ENCODE measurements around the gene PCIF1. TPM values are rescaled to one million over a fixed set of nuclear protein-coding genes. Genes with fewer than 3 reads are reported as not detected.
"Not testable (repeated sequence)": the region's sequence is repeated elsewhere in the genome, so short reads cannot be mapped to it uniquely, and the experiment has no call there.

The PCIF1 gene
- total RNA-seq, 1 donor from 2014 or later: 13.5 TPM

- no peak for DNase-seq
Observed at GRCh38 chr20:45967551-45968080, 33.1 kb downstream of the PCIF1 start.

GRCh38 chr20:45968081-45968671, 33.7 kb downstream of the PCIF1 start:
- DNase-seq: no peak

DNA sequence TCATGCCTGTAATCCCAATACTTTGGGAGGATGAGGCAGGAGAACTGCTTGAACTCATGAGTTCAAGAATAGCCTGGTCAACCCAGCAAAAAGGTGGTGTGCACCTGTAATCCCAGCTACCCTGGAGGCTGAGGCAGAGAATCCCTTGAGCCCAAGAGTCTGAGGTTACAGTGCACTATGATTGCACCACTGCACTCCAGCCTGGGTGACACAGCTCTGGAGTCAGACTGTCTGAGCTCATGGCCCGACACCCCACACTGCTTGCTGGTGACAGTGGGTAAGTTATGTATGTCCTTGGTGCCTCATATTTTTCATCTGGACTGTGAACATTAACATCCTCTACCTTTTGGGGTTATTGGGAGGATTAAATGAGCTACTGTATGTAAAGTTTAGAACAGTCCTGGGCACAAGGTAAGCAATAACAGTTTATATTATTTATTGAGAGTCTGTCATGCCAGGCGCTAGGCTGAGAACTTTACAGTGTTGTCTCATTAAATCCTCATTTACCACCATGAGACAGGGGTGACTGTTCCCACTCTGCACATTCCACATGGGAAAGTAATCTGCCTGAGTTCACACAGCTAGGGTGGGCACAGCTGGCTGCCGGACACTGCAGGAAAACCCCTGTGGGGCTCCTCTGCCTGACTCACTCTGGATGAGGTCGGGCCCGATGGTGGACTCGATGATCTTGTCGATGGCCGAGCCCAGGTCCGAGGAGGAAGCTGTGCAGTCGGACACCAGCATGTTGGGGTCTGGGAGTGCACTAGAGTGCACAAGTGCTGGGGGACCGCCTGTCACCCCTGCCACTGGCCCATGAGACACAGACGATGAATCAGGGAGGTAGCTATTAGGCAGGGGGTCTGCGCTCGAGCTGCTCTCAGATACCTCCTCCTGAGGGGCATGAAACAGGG, 34.6 kb downstream of the PCIF1 start:
- no peak for DNase-seq

- no peak for DNase-seq
Observed at GRCh38 chr20:45969712-45970634, 35.5 kb downstream of the PCIF1 start.

DNA sequence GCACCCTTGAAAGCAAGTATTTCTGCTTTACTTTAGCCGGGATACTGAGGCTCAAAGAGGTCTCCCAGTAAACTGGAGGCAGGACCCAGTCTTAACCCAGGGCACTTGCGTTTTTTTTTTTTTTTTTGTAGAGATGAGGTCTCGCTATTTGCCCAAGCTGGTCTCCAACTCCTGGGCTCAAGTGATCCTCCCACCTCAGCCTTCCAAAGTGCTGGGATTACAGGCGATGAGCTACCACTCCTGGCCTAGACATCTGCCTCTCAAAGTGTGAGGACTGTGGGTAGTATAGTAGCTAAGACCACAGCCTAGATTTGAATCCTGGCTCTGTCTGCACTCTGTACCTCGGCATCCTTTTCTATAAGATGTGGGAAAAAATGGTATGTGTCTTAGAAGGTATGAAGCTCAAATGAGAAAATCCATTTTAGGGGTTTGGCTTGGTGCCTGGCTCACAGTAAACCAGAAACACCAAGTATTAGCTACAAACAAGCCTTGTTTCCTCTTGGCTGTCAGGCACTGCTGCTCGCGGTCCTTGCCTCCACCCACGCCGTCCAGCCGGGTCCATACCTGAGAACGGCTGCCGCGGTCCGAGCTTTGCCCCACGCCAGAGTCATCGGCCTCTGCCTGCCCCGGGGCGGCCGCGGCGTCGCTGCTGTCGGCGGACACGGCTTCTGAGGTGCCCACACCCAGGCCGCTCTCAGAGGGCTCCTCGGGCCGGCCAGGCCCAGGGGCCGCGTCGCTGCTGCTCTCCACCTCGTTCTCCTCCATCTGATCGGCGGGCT, 36.4 kb downstream of the PCIF1 start:
- peak; percentile 22 for DNase-seq

DNA sequence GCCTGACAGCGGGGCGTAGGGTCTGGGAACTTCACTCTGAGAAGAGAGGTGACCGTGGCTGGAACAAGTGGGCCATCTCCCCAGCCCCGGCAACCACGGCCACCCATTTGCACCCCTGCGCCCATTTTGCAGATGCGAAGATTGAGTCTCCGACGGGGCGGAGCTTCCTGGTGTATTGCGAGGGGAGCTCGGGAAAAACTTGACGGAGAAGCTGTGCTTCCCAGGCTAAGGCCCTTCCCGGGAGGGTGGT, 36.9 kb downstream of the PCIF1 start:
- DNase-seq: no peak

DNA sequence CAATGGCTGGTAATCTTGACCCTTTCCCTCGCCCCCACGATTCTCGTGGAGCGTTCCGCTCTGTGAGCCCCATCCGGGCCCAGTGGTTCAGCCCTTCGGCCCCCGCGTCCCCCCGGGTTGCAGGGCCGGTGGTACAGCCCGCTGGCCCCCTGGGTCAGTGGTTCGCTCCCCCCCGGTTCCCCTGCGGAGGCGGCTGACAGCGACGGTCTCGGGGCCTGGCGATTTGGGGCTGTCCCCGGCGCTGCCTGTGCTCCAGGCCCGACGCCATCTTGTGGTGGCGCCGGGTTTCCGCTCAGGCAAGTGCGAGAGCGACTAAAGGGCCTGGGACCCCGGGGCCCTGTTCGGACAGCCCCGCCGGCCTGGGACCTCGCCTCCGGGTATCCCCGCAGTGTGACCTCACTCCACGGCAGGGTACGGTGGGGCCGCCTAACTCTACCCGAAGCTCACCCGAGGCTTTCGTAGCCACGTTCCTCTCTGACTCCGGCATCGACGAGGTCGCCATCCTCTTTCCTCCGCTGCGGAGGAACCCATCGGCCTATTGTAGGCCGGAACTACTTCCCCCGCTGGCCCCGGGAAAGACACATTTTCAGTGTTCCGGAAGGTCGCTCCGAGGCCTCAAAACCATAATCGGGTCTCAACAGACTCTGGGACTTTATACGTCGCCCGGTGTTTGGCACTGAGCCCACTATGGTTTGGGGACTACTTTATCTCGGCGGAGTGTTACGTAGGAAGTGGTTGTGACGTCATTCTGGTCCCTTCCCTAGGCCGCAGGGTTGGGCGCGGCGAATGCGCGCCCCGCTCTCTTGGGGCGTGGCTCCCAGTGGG, 37.4 kb downstream of the PCIF1 start, which contains the start of gene ZNF335:
ZNF335 (minus strand) TSS at position 529 of the 825 bp plus-strand sequence. CDS start 793 bp downstream, outside the sequence.
- DNase-seq: peak; percentile 97

DNA sequence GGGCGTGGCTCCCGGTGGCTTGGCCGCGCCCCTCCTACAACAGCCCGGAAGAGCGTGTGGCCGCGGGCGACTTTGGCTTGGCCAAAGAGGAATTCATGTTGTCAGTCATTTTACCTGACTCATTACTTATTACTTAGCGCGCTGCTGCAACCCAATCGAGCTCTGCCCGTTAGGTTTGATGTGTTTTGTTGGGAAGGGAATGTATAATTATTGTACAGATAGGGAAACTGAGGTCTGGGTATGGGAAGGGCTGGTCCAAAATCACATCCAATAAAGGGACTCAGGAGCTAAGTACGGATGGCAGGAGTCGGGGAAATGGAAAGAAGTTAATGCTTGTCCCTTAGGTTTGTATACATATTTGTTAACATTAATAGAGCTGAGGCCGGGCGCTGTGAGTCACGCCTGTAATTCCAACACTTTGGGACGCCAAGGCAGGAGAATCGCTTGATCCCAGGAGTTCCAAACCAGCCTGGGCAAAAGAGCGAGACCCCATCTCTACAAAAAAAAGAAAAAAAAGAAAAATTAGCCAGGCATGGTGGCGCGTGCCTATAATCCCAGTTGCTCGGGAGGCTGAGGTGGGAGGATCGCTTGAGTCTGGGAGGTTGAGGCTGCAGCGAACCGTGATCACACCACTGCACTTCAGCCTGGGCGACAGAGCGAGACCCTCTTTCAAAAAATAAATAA, 38.2 kb downstream of the PCIF1 start:
- no peak for DNase-seq

GRCh38 chr20:45974896-45975565, 40.5 kb downstream of the PCIF1 start:
- no peak for DNase-seq

GRCh38 chr20:45975686-45976085, 41.2 kb downstream of the PCIF1 start:
- no peak for DNase-seq

GRCh38 chr20:45976086-45976485, 41.6 kb downstream of the PCIF1 start:
- DNase-seq: no peak

- no peak for DNase-seq
Observed at GRCh38 chr20:45981261-45981660, 46.8 kb downstream of the PCIF1 start.

DNA sequence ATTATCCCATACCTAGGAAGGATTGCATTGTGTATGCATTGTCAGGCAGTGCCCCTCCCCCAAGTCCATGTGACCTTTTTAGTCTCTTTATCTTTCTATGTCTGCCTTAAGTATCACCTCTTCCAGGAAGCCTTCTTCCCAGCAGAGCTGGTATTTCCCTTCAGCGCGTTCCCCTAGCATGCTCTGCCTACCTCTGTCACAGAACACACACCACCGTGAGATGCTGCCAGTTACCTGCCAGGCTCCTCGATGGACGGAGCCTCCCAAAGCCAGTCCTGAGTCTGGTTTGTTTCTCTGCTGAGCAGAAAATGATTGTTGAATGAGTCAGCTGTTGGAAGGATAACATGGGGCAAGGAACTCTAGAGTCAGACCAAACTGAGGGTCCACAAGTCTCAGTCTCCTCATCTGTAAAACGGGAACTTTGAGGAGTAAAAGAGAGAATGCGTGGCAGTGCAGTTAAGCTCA, 48.8 kb downstream of the PCIF1 start:
- no peak for DNase-seq

GRCh38 chr20:45985573-45985972, 51.1 kb downstream of the PCIF1 start:
- no peak for DNase-seq

DNA sequence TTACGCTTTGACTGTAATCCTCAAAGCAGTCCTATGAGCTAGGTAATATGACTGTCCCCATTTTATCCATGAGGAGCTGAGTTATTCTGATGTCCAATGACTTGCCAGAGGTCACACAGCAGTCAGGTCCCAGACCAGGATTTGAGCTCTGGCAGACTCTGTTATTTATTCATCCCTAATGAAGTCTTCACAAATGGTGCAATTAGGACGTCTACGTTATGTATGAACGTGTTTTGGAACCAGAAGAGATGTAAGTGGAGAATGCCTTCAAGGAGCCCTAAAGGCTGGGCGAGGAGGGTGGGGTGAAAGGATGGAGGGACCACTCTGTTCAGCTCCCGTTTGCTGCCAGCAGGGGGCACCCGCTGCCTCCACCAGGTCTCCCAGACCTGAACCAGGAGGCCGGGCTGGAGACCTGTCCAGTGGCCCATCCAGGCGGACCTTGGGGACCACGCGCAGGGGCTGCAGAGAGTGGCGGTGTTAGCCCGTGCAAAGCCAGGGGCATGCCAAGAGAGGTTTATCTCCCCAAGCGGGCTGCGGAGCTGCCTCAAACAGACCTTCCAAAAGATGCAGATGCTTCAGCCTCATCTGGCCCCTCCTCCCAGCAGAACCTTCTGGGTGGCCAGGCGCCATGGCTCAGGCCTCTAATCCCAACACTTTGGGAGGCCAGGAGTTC, 52.8 kb downstream of the PCIF1 start:
- DNase-seq: no peak

GRCh38 chr20:45988830-45989229, 54.3 kb downstream of the PCIF1 start:
- DNase-seq: not testable (repeated sequence)

- no peak for DNase-seq
Observed at GRCh38 chr20:45991616-45992015, 57.1 kb downstream of the PCIF1 start.

DNA sequence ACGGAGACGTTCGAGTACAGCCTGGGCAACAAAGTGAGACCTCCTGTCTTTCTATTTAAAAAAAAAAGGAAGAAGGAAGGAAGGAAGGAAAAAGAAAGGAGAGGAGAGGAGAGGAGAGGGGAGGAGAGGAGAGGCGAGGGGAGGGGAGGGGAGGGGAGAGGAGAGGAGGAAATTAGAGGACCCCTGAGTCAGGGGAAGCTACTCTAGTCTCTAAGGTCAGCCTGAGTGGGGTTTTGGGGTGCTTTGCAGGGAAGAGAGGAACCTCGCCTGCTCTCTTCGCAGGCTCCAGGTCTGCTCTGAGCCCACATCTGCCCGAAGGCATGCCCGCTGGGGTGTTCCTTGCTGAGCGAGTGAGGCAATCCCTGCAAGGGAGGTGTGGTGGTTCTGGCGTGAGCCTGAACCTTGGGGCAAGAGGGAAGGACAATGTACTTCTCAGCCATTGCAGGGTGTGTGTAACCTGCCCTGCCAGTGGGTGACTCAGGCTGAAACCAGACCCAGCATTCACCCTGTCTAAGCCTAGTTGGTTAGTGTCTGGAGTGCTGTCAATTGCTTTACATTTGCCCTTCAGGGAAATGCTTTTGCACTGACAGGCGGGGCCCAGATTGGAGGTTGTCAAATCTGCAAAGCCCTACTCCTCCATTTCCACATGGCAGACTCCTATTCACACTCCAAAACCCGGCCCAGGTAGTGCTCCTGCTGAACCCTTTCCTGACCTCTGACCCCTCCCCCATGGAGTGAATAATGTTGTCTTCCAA, 58.9 kb downstream of the PCIF1 start:
- DNase-seq: no peak
